Mesendoderm (in vitro differentiated cells): ENCODE results near the gene YIPF3.
A peak's percentile ranks its signal among the peaks of the same experiment; 100 is the strongest.

ENCODE experiments used
- DNase-seq: peaks from one replicate; pipeline ENCODE4 v3.0.0; 2013
- H2AK5ac ChIP-seq: 2 replicates; pipeline ENCODE4 v1.6.1; 2013; ENCODE audit warnings: low read length, inconsistent platforms
- H2BK120ac ChIP-seq: 2 replicates; pipeline ENCODE4 v1.6.1; 2013; ENCODE audit warnings: low read depth, mild to moderate bottlenecking, low read length, moderate library complexity, mixed read lengths
- H2BK15ac ChIP-seq: replicated peaks from 2 replicates; pipeline ENCODE4 v1.6.1; 2013; ENCODE audit warnings: low read depth, mild to moderate bottlenecking, moderate library complexity
- H2BK5ac ChIP-seq: 2 replicates; pipeline ENCODE4 v1.6.1; 2013; ENCODE audit warnings: low read length, inconsistent platforms
- H3K18ac ChIP-seq: 2 replicates; pipeline ENCODE4 v1.6.1; 2013; ENCODE audit warnings: mild to moderate bottlenecking, low read length, mixed read lengths
- H3K23ac ChIP-seq: one replicate; pipeline ENCODE4 v1.6.1; 2013; ENCODE audit warnings: low read length
- H3K27ac ChIP-seq: 2 replicates; pipeline ENCODE4 v1.5.1; 2013; ENCODE audit warnings: low read depth, mild to moderate bottlenecking, inconsistent platforms, low read length, moderate library complexity
- H3K27me3 ChIP-seq: 2 replicates; pipeline ENCODE4 v1.6.1; 2013; ENCODE audit warnings: low read length, control low read depth, mild to moderate bottlenecking, inconsistent platforms; ENCODE audit not compliant: insufficient read depth, poor library complexity
- H3K36me3 ChIP-seq: 2 replicates; pipeline ENCODE4 v1.6.1; 2013; ENCODE audit warnings: low read length, inconsistent platforms; ENCODE audit not compliant: control insufficient read depth, insufficient read depth
- H3K4ac ChIP-seq: one replicate; pipeline ENCODE4 v1.6.1; 2013; ENCODE audit warnings: low read depth, mild to moderate bottlenecking, low read length, moderate library complexity
- H3K4me1 ChIP-seq: 2 replicates; pipeline ENCODE4 v1.6.1; 2013; ENCODE audit warnings: low read depth, low read length, inconsistent platforms; ENCODE audit not compliant: control insufficient read depth
- H3K4me2 ChIP-seq: 2 replicates; pipeline ENCODE4 v1.6.1; 2013; ENCODE audit warnings: low read length
- H3K4me3 ChIP-seq: 2 replicates; pipeline ENCODE4 v1.5.1; 2013; ENCODE audit warnings: mild to moderate bottlenecking, low read length
- H3K56ac ChIP-seq: one replicate; pipeline ENCODE4 v1.6.1; 2013; ENCODE audit warnings: low read length
- H3K79me1 ChIP-seq: 2 replicates; pipeline ENCODE4 v1.6.1; 2013; ENCODE audit warnings: low read length, inconsistent platforms
- H3K79me2 ChIP-seq: 2 replicates; pipeline ENCODE4 v1.6.1; 2013; ENCODE audit warnings: mild to moderate bottlenecking, low read length; ENCODE audit not compliant: control insufficient read depth, insufficient read depth
- H3K9ac ChIP-seq: 2 replicates; pipeline ENCODE4 v1.6.1; 2013; ENCODE audit warnings: low read length, inconsistent platforms
- H4K5ac ChIP-seq: one replicate; pipeline ENCODE4 v1.6.1; 2013; ENCODE audit warnings: low read length
- H4K8ac ChIP-seq: one replicate; pipeline ENCODE4 v1.6.1; 2013; ENCODE audit warnings: low read depth, mild to moderate bottlenecking, control low read depth, low read length, moderate library complexity
- WGBS: extraction: QIAGEN DNeasy Blood & Tissue Kit; methylation state at CpG from one replicate; pipeline ENCODE4 v1.1.7; 2013; ENCODE audit warnings: low lambda C conversion rate, missing lambda C conversion rate; ENCODE audit not compliant: insufficient coverage; ENCODE audit errors: extremely low coverage; 5-methylcytosine and 5-hydroxymethylcytosine counted together

YIPF3 gene

GRCh38 chr6:43523284-43523683, 6.6 kb upstream of the YIPF3 start:
- no peak for DNase-seq
- H3K23ac ChIP-seq, result no peak overlapping the region
- H4K8ac ChIP-seq, result no peak overlapping the region
- no peak overlapping the region for H3K4me2 ChIP-seq
- no peak overlapping the region for H3K9ac ChIP-seq
- H3K4me1 ChIP-seq, result no peaks in the 10 kb centered on the region
- H3K27me3 ChIP-seq, result no peaks in the 10 kb centered on the region
- peaks cover 33% of the 10 kb centered on the region for H3K36me3 ChIP-seq
- no peak overlapping the region for H2BK5ac ChIP-seq
- H2BK120ac ChIP-seq, result no peak overlapping the region
- no peak overlapping the region for H2AK5ac ChIP-seq
- WGBS, result no CpG with 5 or more reads among the region's 3 CpGs
- no peak overlapping the region for H4K5ac ChIP-seq
- H3K18ac ChIP-seq, result no peak overlapping the region
- peaks cover 4% of the 10 kb centered on the region for H3K79me1 ChIP-seq
- H3K4me3 ChIP-seq, result no peak overlapping the region
- H3K79me2 ChIP-seq, result peaks cover 7% of the 10 kb centered on the region
- H3K27ac ChIP-seq, result no peak overlapping the region
- no peak overlapping the region for H3K4ac ChIP-seq
- no peak overlapping the region for H3K56ac ChIP-seq
- no peak overlapping the region for H2BK15ac ChIP-seq

GRCh38 chr6:43522547-43523261, 6.0 kb upstream of the YIPF3 start:
- H2BK5ac ChIP-seq, result no peak overlapping the region
- DNase-seq, result no peak
- H3K23ac ChIP-seq, result no peak overlapping the region
- H2BK120ac ChIP-seq, result no peak overlapping the region
- H3K27me3 ChIP-seq, result no peaks in the 10 kb centered on the region
- H3K18ac ChIP-seq, result no peak overlapping the region
- no peak overlapping the region for H3K4me3 ChIP-seq
- no peak overlapping the region for H2AK5ac ChIP-seq
- peaks cover 13% of the 10 kb centered on the region for H3K79me2 ChIP-seq
- H3K9ac ChIP-seq, result no peak overlapping the region
- no peak overlapping the region for H4K5ac ChIP-seq
- no peak overlapping the region for H4K8ac ChIP-seq
- H3K27ac ChIP-seq, result no peak overlapping the region
- H3K4ac ChIP-seq, result no peak overlapping the region
- H3K4me2 ChIP-seq, result no peak overlapping the region
- H3K79me1 ChIP-seq, result peaks cover 4% of the 10 kb centered on the region
- peaks cover 30% of the 10 kb centered on the region for H3K36me3 ChIP-seq
- H3K56ac ChIP-seq, result no peak overlapping the region
- WGBS, result no CpG with 5 or more reads among the region's 8 CpGs
- peaks cover 2% of the 10 kb centered on the region for H3K4me1 ChIP-seq
- H2BK15ac ChIP-seq, result no peak overlapping the region

GRCh38 chr6:43521836-43522235, 5.1 kb upstream of the YIPF3 start:
- Histone ChIP-seq H2AK5ac (no peak overlapping the region), H2BK15ac (no peak overlapping the region), H3K9ac (no peak overlapping the region), H3K27me3 (no peaks in the 10 kb centered on the region), H3K27ac (no peak overlapping the region), H3K36me3 (peaks cover 29% of the 10 kb centered on the region), H3K18ac (no peak overlapping the region), H3K79me2 (peaks cover 19% of the 10 kb centered on the region), H3K4me3 (no peak overlapping the region), H3K4me2 (no peak overlapping the region), H3K4me1 (peaks cover 2% of the 10 kb centered on the region), H3K79me1 (peaks cover 6% of the 10 kb centered on the region), H4K5ac (no peak overlapping the region), H3K56ac (no peak overlapping the region), H2BK5ac (no peak overlapping the region), H3K23ac (no peak overlapping the region), H4K8ac (no peak overlapping the region), H3K4ac (no peak overlapping the region), H2BK120ac (no peak overlapping the region)
- no CpG with 5 or more reads among the region's 2 CpGs for WGBS
- DNase-seq, result no peak

- H4K8ac ChIP-seq, result no peak overlapping the region
- H3K27me3 ChIP-seq, result no peaks in the 10 kb centered on the region
- H3K79me2 ChIP-seq, result peaks cover 34% of the 10 kb centered on the region
- no peak overlapping the region for H3K4me3 ChIP-seq
- no peak overlapping the region for H3K9ac ChIP-seq
- no peak overlapping the region for H3K23ac ChIP-seq
- DNase-seq, result no peak
- peaks cover 17% of the 10 kb centered on the region for H3K79me1 ChIP-seq
- no peak overlapping the region for H3K18ac ChIP-seq
- no peak overlapping the region for H2AK5ac ChIP-seq
- H3K56ac ChIP-seq, result no peak overlapping the region
- H3K27ac ChIP-seq, result no peak overlapping the region
- no peak overlapping the region for H2BK5ac ChIP-seq
- H3K4me2 ChIP-seq, result no peak overlapping the region
- H4K5ac ChIP-seq, result no peak overlapping the region
- no peak overlapping the region for H3K4ac ChIP-seq
- no peak overlapping the region for H2BK120ac ChIP-seq
- H3K4me1 ChIP-seq, result peaks cover 5% of the 10 kb centered on the region
- no CpG with 5 or more reads among the region's 8 CpGs for WGBS
- H2BK15ac ChIP-seq, result no peak overlapping the region
- peaks cover 22% of the 10 kb centered on the region for H3K36me3 ChIP-seq
These were observed 3.4 kb upstream of the YIPF3 start for GRCh38 chr6:43520097-43520496.

GRCh38 chr6:43517505-43518357, 1.0 kb upstream of the YIPF3 start:
- Histone ChIP-seq H3K56ac (peak overlapping the region; percentile 100), H3K27ac (no peak overlapping the region), H2BK5ac (no peak overlapping the region), H3K79me1 (peaks cover 17% of the 10 kb centered on the region), H3K23ac (no peak overlapping the region), H3K4ac (no peak overlapping the region), H3K18ac (no peak overlapping the region), H2AK5ac (no peak overlapping the region), H3K9ac (peak overlapping the region; percentile 100), H2BK15ac (no peak overlapping the region), H3K4me1 (peaks cover 5% of the 10 kb centered on the region), H4K8ac (no peak overlapping the region), H3K27me3 (no peaks in the 10 kb centered on the region), H3K79me2 (peaks cover 34% of the 10 kb centered on the region), H3K36me3 (peaks cover 21% of the 10 kb centered on the region), H3K4me2 (peak overlapping the region; percentile 76), H2BK120ac (no peak overlapping the region), H3K4me3 (peak overlapping the region; percentile 100), H4K5ac (no peak overlapping the region)
- peak; percentile 36 for DNase-seq
- WGBS, result no CpG with 5 or more reads among the region's 10 CpGs
